Gastrocnemius medialis (tissue), 4 donors: ENCODE data around the gene ODAD4. TPM values are rescaled to one million over a fixed set of nuclear protein-coding genes. Genes with fewer than 3 reads are reported as not detected.

Experiments
- ATAC-seq, 2 donors: fragments of 150-250 bp; one replicate each; pipeline ENCODE4 v1.9.1; 2016
- DNase-seq, 2 donors: peaks; one replicate each; pipeline ENCODE4 v3.0.0-alpha.2; 2019
- H3K27ac ChIP-seq, 4 donors: fragments of 200-600 bp; sonication (generic); 1 replicate in 1 of 4; 2 replicates in 3 of 4; pipeline ENCODE4 v1.5.1; 2016 to 2018; ENCODE audit warnings: mild to moderate bottlenecking in 2 of 4, moderate library complexity in 1 of 4
- H3K27me3 ChIP-seq, 3 donors: fragments of 200-600 bp; sonication (generic) in 2 of 3; 1 replicate in 1 of 3; 2 replicates in 2 of 3; pipeline versions ENCODE4 v1.5.1 to v1.6.0; 2016 to 2019; ENCODE audit warnings: mild to moderate bottlenecking in 1 of 3, moderate library complexity in 1 of 3
- H3K36me3 ChIP-seq, 2 donors: fragments of 200-600 bp; sonication (generic) in 1 of 2; one replicate each; pipeline ENCODE4 v1.5.1; 2017 to 2018
- H3K4me1 ChIP-seq, 2 donors: fragments of 200-600 bp; sonication (generic) in 1 of 2; one replicate each; pipeline ENCODE4 v1.5.1; 2016 to 2017; ENCODE audit warnings: mild to moderate bottlenecking in 2 of 2
- H3K4me3 ChIP-seq, 4 donors: fragments of 200-600 bp; sonication (generic) in 3 of 4; 1 replicate in 1 of 4; 2 replicates in 3 of 4; pipeline ENCODE4 v1.5.1; 2016 to 2019; ENCODE audit warnings: mild to moderate bottlenecking in 2 of 4
- H3K9me3 ChIP-seq, 3 donors: fragments of 200-600 bp; sonication (generic) in 2 of 3; 1 replicate in 1 of 3; 2 replicates in 2 of 3; pipeline ENCODE4 v1.5.1; 2016 to 2019
- POLR2A ChIP-seq, 2 donors: fragments of 450-650 bp; IDR thresholded peaks; one replicate each; pipeline ENCODE4 v1.6.1; 2017; ENCODE audit warnings: antibody characterized with exemption in 2 of 2, mild to moderate bottlenecking in 2 of 2, moderate library complexity in 2 of 2
- in situ Hi-C, 4 donors: fragments of 200-750 bp; cut with MboI; loops; one replicate each; pipeline versions ENCODE4 v1.15.0 to v1.8.0; 2017; ENCODE audit warnings: low sequenced_read_pairs in 4 of 4
- intact Hi-C: fragments of 100-400 bp; cut with DNase I; formaldehyde crosslinking; loops from one replicate; pipeline ENCODE4 v1.15.1; 2023; ENCODE audit warnings: low total_unique reads
- total RNA-seq, 4 donors: library from RNA; depleted of rRNA; stranded (reverse); fragments of >200 nt; gene quantifications; one replicate each; pipeline versions ENCODE4 v1.1.0 to v1.2.3, GENCODE V29; 2016
- TF ChIP-seq, protein P1 (sequence below), 5 experiments: fragments of 450-650 bp in 3 of 5; fragments of 200-600 bp in 2 of 5; sonication (generic) in 2 of 5; IDR thresholded peaks in 4 of 5; conservative IDR thresholded peaks in 1 of 5; 1 replicate in 4 of 5; 2 replicates in 1 of 5; pipeline ENCODE4 v1.5.1; 2016 to 2019; ENCODE audit warnings: antibody characterized with exemption in 5 of 5, mild to moderate bottlenecking in 3 of 5, moderate library complexity in 3 of 5

ODAD4 gene
- total RNA-seq, 4 donors from 2014 or later = 0.13 to 1.3 (median 0.20) TPM; not detected in 1

GRCh38 chr17:41906465-41907184, 23.8 kb upstream of the ODAD4 start:
- in situ Hi-C loops (no loop called here), intact Hi-C loops (no loop called here)
- no peak overlapping the region for H3K4me3 ChIP-seq
- no peaks in the 10 kb centered on the region for H3K9me3 ChIP-seq
- TF ChIP-seq, protein P1, sequence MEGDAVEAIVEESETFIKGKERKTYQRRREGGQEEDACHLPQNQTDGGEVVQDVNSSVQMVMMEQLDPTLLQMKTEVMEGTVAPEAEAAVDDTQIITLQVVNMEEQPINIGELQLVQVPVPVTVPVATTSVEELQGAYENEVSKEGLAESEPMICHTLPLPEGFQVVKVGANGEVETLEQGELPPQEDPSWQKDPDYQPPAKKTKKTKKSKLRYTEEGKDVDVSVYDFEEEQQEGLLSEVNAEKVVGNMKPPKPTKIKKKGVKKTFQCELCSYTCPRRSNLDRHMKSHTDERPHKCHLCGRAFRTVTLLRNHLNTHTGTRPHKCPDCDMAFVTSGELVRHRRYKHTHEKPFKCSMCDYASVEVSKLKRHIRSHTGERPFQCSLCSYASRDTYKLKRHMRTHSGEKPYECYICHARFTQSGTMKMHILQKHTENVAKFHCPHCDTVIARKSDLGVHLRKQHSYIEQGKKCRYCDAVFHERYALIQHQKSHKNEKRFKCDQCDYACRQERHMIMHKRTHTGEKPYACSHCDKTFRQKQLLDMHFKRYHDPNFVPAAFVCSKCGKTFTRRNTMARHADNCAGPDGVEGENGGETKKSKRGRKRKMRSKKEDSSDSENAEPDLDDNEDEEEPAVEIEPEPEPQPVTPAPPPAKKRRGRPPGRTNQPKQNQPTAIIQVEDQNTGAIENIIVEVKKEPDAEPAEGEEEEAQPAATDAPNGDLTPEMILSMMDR (IDR thresholded peaks at IDR 0.05 in 4 of 5, conservative IDR thresholded peaks at IDR 0.05 in 1 of 5) = no peak
- no peak for TF ChIP-seq POLR2A (IDR thresholded peaks at IDR 0.05)
- no peaks in the 10 kb centered on the region for H3K27me3 ChIP-seq
- DNase-seq (no peak), ATAC-seq (no peak)
- no peaks in the 10 kb centered on the region for H3K4me1 ChIP-seq
- H3K27ac ChIP-seq = no peak overlapping the region
- peaks cover 0 to 81% of the 10 kb centered on the region in 2 donors for H3K36me3 ChIP-seq

DNA sequence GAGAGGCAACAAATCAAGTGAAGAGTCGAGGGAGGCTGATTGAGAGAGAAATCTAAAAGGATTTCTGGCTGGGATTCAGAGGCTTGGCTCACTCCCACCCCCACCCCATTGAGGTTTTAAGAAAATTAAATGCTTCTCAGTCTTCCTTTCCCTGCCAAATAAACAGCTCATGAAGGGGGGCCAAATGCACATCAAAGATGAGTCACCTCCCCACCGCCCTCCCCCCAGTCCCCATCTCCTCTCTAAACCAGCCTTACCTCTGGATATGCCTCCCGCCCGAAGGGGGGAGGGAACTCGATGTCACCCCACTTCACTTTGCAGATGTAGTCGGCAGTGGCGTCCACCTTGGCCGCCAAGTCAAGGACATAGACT, 23.2 kb upstream of the ODAD4 start:
- DNase-seq = no peak
- Histone ChIP-seq H3K36me3 (peaks cover 0 to 81% of the 10 kb centered on the region in 2 donors), H3K9me3 (no peaks in the 10 kb centered on the region), H3K27me3 (no peaks in the 10 kb centered on the region), H3K27ac (no peak overlapping the region), H3K4me1 (no peaks in the 10 kb centered on the region), H3K4me3 (no peak overlapping the region)
- ATAC-seq = no peak
- intact Hi-C loops = no loop called here
- in situ Hi-C loops = no loop called here
- no peak for TF ChIP-seq POLR2A (IDR thresholded peaks at IDR 0.05)
- TF ChIP-seq, protein P1 (IDR thresholded peaks at IDR 0.05 in 4 of 5, conservative IDR thresholded peaks at IDR 0.05 in 1 of 5) = no peak

DNA sequence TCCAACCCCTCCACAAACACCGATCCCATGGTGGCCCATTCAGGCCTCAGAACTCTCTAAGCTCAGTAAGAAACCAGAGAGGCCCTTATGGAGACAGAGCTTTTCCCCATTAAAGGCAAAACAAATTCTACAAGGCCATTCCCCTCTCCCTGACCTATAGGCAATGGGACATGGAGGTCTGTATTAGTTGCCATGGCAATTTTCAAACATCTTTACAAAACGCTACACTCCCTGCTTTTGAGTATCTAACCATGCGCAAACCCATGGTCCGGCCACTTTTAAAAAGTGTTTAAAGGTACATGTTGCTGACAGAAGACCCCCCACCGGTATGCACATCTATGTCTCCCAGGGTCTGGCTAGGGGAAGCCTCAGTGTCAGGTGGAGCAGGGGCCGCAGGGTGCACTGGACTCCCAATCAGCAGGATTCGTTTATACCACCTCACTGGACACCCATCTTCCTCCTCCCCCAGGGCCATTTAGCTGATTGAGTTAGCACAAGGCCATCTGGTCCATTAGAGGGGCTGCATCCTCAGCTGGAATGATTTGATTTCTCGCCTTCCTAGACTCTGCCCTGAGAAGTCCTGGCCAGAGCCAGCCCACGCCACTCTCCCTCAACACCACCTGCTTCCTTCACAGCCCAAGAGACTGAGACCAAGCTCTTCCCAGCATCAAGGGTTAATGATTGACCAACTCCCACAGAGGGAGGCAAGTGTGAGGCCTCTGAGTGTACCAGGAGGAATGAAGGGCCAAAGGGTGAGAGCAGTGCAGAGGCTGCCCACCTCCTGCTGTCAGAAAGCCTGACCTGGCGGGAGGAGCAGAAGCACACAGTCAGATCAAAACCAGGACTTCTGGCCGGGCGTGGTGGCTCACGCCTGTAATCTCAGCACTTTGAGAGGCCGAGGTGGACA, 22.5 kb upstream of the ODAD4 start:
- in situ Hi-C loops (no loop called here), intact Hi-C loops (no loop called here)
- no peak for ATAC-seq

DNA sequence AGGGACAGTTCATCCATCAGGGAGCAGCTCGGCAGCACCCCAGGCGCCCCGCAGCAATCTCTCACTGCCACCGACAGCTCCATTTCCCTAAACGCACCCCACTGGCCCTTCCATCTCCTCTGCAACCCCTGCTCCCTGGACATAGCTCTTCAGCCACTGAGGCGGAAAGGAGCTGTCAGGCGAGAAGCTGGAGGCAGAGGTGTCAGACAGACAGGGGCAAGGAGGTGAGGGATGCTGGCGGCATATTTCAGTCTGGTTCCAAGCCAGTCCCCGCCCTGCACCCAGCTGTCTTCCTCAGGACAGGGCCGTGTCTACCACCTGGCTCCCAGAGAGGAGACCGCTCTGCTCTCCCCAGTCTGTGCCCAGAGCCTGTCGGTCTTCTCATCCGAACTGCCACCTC, 21.3 kb upstream of the ODAD4 start:
- Histone ChIP-seq H3K4me3 (no peak overlapping the region), H3K27ac (no peak overlapping the region), H3K4me1 (no peaks in the 10 kb centered on the region), H3K27me3 (no peaks in the 10 kb centered on the region), H3K36me3 (peaks cover 0 to 87% of the 10 kb centered on the region in 2 donors), H3K9me3 (no peaks in the 10 kb centered on the region)
- no peak for ATAC-seq
- TF ChIP-seq POLR2A (IDR thresholded peaks at IDR 0.05) = no peak
- TF ChIP-seq, protein P1 (IDR thresholded peaks at IDR 0.05 in 4 of 5, conservative IDR thresholded peaks at IDR 0.05 in 1 of 5) = no peak
- intact Hi-C loops = no loop called here
- no peak for DNase-seq
- in situ Hi-C loops = no loop called here

More for the DNA sequence above, 22.5 kb upstream of the ODAD4 start:
- H3K9me3 ChIP-seq = no peaks in the 10 kb centered on the region
- DNase-seq = no peak
- no peak for TF ChIP-seq POLR2A (IDR thresholded peaks at IDR 0.05)
- TF ChIP-seq, protein P1 (IDR thresholded peaks at IDR 0.05 in 4 of 5, conservative IDR thresholded peaks at IDR 0.05 in 1 of 5) = no peak
- no peaks in the 10 kb centered on the region for H3K4me1 ChIP-seq
- H3K27ac ChIP-seq = no peak overlapping the region
- no peak overlapping the region for H3K4me3 ChIP-seq
- no peaks in the 10 kb centered on the region for H3K27me3 ChIP-seq
- H3K36me3 ChIP-seq = peaks cover 0 to 86% of the 10 kb centered on the region in 2 donors
